Stimulated activated CD4-positive, alpha-beta T cell treated with anti-CD3 and anti-CD28 coated beads, Interleukin-12 subunit alpha, Interleukin-12 subunit beta, amount 100 ng/mL, for 24 hours (primary cell): Measurements from ENCODE around the gene ABI3BP.

Experiments used
- DNase-seq, 2 experiments: peaks; one replicate each; pipeline ENCODE4 v3.0.0-alpha.2; 2020; ENCODE audit warnings: low read depth in 2 of 2

ABI3BP gene

DNA sequence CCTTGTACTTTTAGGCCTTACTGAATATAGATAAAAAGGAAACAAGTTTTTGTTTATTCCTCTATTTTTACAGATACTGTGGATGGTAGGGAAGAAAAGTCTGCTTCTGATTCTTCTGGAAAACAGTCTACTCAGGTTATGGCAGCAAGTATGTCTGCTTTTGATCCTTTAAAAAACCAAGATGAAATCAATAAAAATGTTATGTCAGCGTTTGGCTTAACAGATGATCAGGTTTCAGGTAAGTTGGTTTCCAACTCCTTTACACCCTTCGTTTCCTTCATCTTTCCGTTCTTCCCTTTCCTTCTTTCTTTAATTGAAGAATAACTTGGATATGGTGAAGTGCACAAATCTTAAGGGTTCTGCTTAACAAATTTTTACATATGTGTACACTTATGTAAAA, 260.8 kb downstream of the ABI3BP start:
- no peak for DNase-seq

DNA sequence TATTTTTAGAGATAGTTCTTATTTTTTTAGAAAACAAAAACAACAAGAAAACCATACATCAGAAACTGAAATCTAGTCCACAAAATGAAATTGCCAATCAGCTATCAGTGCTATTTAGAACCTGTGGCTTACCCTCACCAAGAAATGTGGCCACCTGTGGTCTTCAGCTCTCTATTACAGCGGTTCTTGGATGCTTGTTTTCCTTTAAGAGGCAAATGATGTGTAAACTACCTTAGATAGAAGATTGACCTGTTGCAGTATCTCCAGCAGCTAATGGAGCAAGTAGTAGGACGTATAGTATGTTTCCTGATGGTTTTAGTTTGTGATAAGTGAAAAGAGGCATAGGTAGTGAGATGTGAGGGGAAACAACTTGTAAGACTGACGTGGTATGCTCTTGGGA, 262.7 kb downstream of the ABI3BP start:
- DNase-seq: no peak

DNA sequence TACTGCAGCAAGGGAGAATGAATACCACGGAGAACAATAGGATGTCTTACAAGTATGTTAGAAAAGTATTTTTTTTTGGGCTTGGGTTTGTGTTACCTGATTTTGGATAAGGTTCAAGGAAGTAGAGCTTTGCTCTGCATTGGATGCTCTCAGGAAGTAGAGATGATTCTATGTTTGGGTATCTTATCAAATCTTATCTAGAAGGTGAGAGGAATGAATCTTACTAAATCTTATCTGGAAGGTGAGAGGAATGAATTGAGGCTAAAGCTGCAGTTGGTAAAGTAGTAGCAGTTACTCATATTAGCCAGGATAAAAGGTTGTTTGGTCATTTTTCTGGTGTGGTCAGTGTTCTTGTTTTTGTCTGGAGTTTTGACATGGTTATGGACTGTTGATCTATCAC, 266.5 kb downstream of the ABI3BP start:
- DNase-seq: no peak

DNA sequence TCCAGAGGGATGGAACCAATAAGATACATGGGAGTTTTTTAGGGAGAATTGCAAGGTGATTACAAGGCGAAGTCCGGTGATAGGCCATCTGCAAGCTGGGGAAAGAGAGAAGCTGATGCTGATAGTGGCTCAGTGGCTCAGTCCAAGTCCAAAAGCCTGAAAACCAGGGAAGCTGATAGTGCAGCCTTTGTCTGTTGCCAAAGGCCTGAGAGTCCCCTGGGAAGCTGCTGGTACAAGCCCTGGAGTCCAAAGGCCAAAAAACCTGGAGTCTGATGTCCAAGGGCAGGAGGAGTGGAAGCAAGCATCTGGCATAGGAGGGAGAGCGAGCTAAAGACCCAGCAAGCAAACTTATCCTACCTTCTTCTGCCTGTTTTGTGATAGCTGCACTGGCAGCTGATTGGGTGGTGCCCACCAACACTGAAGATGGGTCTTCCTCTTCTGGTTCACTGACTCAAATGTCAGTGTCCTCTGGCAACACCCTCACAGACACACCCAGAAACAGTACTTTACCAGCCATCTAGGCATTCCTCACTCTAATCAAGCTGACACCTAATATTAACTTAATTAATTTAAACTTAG, 267.2 kb downstream of the ABI3BP start:
- no peak for DNase-seq

DNA sequence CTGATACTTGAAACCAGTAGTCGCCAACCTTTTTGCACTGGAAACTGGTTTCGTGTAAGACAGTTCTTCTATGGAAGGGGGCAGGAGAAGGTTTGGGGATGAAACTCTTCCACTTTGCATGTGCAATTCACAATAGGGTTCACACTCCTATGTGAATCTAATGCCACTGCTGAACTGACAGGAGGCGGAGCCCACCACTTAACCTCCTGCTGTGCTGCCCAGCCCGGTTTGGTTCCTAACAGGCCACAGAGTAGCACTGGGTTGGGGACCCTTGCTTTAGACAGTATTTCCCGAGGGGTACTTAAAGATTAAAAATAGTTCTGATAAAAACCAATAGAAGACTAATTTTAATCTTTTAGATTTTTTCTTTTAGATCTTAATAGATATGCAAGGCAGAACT, 272.8 kb downstream of the ABI3BP start:
- no peak for DNase-seq

DNA sequence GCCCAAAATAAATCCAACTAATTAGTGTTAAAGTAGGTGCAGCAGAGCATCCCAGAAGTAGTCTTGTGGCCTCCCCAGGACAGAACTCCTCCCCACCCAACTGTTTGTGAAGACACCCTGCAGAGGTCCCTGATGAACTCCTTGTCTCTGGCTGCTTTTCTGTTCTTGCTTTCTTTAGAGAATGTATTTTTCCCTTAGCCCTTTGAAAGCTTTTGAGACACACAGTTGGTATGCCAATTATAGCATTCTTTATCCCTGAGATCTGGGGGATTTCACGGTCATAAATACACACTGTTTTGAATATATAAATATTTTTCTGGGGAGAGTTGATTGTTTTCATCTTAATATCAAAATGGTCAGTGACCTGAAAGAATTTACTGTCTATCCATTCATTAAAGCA, 274.1 kb downstream of the ABI3BP start:
- no peak for DNase-seq

DNA sequence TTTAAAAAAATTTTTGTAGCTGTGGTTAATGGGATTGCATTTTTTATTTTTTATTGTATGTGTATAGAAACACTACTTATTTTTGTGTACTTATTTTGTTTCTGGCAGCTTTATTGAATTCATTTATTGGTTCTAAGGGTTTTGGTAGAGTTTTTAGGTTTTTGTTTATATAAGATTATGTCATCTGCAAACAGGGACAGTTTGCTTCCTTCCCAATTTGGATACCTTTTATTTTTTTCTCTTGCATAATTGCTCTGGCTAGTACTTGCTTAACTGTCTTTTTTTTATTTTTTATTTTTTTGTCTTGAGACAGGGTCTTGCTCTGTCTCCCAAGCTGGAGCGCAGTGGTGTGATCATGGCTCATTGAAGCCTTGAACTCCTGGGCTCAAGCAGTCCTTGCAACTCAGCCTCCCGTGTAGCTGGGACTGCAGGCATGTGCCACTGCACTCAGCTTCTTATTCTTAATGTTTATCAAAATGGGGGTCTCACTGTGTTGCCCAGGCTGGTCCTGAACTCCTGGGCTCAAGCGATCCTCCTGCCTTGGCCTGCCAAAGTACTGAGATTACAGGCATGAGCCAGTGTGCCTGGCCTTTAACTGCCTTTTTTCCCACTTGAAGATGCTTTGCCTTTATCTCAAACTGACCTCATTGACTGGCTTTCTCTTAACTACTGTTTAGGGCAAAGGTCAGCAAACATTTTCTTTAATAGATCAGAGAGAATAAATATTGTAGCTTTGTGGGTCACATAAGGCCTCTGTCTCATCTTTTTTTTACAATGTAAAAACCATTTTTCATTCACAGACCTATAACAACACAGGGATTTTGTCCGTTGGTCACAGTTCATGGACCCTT, 275.4 kb downstream of the ABI3BP start:
- DNase-seq: no peak

DNA sequence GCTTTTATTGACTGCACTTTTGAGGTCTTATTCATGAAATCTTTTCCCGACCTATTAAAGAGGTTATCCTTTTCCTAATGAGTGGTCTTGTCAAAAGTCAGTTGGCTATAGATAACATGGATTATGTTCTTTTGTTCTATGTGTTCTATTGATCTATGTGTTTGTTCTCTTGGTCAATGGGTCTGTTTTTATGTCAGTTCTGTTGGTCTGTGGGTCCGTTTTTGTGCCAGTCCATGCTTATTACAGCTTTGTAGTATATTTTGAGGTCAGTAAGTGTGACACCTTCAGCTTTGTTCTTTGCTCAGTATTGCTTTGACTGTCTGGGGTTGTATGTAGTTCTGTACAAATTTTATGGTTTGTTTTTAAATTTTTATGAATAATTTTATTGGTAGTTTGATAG, 276.2 kb downstream of the ABI3BP start:
- no peak for DNase-seq

DNA sequence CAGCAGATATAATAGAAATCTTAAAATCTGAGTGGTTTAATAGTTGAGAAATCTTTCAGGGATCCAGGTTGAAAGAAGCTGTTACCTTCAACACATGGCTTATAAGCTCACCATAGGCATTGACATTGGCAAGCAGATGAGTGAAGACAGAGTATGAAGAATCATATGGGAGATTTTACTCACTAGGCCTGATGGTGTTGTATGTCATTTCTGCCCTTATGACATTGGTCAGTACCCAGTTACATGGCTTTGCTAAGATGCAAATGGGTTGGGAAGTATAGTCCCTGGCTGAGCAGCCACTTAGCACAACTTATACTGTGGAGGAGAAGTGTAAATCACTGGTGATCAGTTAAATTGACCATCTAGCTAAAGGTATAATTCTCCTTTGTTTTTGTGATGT, 278.0 kb downstream of the ABI3BP start:
- no peak for DNase-seq

DNA sequence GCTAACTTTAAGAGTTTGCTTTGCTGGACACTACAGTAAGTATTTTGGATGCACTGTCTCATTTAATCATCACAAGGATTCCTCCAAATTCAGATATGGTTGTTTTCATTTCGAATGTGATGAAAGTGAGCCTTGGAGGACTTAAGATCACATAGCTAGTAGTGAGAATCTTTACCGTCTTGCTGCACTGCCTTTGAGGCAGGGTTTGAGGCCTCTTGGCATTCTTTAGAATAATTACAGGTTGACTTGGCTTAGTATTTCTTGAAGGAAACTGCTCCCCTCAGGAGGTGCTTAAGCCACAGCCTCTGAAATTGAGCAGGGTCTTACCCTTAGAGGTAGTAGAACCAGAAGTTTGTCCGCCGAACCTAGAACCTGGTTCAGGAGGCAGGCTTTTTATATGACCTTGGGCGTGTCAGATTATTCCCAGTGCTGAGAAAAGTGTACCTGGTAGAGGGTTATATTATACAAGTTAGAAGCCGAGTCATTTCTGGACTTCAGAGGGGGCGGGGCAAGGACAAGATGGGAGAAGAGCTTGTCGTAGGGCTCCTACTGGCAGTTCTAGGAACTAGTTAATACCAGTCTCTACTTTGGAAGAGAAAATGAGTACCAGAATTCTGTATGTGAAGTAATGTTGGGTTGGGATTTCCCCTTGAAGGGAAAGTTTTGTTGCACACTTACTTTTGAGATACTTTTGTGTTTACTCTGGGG, 282.8 kb downstream of the ABI3BP start:
- DNase-seq: peak; percentile 43 to 80

DNA sequence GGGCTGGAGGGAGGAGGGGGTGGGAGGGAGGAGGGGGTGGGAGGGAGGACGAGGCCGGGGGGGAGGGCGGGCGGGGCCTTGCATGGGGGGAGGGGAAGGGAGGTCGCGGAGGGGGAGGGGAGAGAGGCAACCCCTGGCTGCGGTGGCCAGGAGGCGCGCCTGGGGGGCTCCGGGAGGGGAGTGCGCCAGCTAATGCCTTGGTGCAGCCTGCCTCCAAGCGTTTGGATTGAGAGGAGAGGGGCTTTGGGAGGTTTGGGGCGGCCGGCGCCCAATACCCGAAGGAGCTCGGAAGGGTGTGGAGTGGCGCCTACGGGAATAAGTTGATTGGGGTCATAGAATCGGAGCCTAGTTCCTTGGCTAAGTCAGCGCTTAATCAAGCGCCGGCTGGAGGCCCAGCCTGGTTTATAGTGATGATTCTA, 283.4 kb downstream of the ABI3BP start:
- peak in 1 of 2 experiments; percentile 6 for DNase-seq

DNA sequence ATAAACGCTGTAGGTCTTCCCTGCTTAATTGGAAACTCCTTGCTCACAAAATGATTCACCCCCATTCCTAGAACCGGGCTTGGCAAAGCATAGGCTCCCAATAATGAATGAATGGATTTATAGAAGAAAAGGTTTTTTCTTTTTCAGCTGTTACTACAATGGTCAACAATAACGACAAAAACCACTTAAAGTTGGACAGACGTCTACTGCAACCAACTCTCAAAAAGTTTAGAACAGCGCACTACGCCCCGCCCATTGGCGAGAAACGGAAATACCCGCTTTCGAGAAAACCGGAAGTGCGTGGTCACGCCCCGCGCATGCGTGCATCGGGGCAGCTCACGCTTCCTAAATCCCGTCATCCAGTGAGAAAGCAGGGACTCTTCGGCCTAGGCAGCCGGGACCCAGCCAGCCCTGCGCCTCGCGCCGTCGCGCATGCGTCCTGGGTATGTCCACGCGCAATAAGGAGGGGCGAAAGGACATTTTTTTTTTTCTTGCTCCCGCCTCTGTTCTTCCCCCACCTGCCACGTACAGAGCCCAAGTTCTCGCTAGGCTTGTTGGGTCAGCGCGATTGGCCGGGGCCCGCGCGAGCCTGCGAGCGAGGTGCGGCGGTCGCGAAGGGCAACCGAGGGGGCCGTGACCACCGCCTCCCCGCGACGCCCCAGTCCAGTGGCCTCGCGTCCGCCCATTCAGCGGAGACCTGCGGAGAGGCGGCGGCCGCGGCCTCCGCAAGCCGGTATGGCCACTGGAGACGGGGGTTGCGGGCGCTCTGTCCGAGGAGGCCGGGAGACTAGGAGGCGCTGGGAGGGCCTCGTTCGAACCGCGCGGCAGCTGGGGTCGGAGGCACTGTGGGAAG, 284.0 kb downstream of the ABI3BP start, which contains the start of gene TFG:
TSS of gene TFG (plus strand) at position 506 of the 853 bp plus-strand sequence. CDS start 4,192 bp downstream, outside the sequence.
- DNase-seq: peak; percentile 95 to 96

DNA sequence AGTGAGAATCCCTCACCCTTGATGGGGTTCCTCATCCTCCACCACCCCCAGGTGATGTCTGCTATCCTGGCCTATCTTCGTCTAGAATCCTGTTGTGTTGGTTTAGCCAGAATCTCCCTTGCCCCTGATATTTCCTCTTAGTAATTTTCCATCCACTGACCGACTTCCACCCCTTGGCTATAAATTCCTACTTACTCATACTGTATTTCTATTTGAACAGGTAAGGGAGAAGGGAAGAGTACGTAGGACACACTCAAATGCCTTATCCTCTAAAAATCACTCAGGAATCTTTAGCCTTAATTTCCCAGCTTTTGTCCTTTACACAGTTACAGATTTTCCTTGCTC, 284.6 kb downstream of the ABI3BP start:
- DNase-seq: no peak

DNA sequence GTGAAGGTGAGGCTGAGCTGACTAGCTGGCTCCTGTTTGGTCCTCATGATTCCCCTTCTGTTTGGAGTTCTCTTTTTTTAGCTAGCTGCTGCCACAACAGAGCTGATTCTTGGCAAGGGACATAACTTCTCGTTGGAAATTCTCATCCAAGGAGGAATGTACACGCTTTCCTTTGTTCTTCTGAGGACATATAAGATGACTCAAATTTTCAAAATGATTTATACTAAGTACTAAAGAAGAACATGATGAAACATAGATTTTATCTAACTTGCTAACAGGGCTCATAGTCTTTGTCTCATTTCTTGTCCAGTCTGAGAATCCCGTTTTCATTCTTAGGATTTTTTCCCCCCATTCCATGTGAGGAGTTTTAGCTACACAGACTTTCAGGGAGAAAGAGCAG, 286.9 kb downstream of the ABI3BP start:
- DNase-seq: no peak

DNA sequence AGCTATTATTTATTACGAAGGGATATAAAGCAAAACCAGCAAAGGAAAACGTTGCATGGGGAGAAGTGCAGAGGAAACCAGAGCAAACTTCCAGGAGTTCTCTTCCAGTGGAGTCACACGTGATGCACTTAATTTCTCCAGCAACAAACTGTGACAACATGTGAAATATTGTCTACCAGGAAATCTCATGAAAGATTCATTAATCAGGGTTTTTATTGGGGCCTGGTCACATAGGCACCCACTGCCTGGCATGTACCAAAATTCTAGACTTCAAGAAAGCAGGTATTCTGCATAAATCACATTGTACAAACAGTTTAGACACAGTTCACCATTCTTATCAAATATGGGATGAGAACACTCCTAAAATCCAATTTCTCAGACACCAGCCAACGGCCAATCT, 289.4 kb downstream of the ABI3BP start:
- no peak for DNase-seq

DNA sequence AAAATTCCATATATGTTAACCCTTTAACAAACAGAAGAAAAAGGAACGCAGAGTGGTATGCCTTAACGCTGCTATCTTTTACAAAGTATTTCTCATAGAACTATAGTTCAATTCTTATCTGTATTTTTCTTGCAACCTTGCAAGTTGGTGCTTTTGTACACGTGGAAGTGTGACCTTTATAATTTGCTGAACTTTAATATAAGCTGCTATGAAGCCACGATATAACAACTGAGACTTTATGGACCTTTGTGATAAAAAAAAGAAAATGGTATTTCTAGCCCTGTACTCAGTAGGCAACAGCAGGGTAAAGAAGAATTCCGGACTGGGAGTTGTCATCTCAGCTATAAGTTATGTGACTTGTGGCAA, 290.3 kb downstream of the ABI3BP start:
- DNase-seq: no peak

DNA sequence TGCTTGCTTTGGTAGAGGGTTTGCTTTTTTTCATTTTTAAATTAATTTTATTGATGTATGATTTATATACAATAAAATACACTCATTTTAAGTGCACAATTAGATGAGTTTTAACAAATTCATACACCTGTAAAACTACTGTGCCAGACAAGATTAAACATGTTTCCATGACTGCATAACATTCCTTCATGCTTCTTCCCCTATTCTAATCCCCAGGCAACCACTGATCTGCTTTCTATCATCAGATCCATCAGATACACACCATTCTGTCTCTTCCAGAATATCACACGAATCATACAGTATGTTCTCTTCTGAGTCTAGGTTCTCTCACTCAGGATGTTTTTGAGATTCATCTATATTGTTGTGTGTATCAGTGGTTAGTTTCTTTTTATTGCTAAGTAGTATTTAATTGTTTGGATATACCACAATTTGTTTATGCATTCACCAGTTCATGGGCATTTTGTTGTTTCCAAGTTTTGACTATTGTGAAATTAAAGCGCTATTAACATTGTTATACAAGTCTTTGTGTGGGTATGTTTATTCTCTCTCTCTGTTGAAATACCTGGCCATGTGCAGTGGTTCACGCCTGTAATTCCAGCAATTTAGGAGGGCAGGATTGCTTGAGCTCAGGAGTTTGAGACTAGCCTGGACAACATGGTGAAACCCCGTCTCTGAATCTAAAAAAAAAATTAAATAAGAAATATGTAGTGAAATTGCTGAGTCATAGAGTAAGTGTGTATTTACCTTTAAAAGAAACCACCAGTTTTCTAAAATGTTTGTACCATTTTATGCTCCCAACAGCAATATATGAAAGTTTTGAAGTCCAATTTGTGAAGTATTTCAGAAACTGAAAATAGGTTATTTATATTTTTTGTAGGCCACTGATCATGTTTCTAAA, 290.9 kb downstream of the ABI3BP start:
- DNase-seq: no peak

DNA sequence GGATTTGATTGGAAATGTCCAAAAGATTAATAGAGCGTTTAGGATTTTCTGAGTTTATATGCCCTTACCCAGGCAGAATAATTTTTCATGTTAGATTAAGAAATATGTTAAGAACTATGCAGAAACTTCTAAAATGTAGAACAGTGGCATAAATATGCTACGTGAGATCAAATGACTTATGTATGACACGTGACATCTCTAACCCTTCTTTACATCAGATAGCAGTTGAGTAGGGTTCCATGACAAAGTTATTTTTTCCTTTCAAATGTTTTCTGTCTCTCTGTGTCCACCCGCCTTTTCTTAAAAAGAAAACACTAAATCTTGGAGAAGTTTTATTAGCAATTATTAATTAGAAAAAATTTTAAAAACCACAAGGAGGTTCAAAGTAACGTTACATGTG, 292.5 kb downstream of the ABI3BP start:
- DNase-seq: no peak
